Middle frontal gyrus (tissue), 1 donor: Measurements from ENCODE around the gene PGM3.

ENCODE experiments used
- DNase-seq: peaks from one replicate; pipeline ENCODE4 v3.0.0-alpha.2; 2015; ENCODE audit warnings: low spot score; ENCODE audit errors: extremely low spot score

Gene PGM3

DNA sequence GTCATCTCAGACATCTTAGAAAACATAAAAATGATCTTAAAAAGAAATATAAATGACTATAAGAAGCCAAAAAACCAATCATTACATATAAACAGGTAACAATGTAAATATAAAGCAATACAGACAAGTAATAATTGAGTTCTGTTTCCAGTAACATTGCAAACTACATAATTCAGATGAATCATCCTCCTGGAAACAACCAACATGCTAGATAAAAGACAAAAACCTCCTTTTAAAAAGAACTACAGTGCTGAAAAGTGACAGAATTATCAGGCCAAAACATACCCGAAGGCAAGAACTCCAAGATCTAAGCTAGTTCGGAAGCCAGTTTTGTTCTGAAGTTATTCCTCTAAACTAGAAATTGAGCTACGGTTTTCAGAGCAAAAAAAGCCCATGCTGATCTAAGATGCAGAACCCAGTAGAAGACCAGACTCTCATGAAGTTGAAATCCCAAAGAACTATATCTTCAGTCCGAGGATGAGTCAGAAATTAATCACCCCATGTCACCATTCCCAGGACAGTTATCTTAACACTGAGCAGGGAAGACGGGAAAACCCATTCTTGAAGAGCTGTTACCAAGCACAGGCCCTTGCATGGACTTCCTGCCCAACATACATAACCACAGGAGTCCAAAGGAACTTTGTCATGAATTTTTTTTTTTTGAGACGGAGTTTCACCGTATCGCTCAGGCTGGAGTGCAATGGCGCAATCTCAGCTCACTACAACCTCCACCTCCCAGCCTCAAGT lies 9.8 kb downstream of the PGM3 start:
- DNase-seq, result no peak

DNA sequence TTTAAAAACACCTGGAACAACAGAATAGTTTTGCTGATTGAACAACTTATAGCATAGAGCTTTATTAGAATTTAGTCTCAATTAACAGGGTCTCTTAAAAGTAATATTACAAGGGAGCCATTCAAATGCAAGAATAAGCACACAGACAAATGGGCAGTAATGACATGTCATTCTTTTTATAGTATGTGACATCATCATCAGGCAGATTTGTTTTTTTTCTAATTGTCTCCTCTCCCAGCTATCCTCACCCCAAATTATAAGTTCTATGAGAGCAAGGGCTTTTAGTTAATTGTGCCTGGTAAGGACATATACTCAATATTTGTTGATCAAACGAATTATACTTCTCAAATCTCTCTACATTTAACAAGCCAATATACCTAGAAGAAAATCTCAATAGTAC lies 11.0 kb downstream of the PGM3 start:
- no peak for DNase-seq

DNA sequence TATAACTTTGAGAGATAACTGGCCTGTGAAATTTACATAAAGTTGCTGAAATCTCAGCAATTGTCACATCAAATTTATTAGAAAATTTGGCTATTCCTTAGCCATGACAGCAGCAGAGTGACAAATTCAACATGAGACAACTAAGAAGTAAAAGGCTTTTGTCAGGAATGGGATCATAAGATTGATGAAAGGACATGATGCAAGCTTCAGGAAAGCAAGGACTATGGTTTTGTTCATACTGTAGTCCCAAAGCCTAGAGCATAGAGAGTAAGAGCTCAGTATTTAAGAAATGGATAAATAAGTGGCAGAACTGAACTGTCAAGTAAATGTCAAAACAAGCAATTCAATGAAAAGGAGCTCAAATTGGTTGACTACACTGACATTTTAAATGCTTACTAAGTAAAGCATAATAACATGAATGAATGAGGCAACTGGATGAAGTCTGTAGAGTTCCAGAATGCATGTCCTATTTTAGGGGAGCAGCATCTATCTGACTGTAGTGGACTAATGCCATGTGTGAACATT lies 12.6 kb downstream of the PGM3 start:
- no peak for DNase-seq

GRCh38 chr6:83176246-83176645 lies 16.8 kb downstream of the PGM3 start:
- no peak for DNase-seq

GRCh38 chr6:83169511-83169910 lies 23.6 kb downstream of the PGM3 start:
- no peak for DNase-seq

GRCh38 chr6:83169106-83169505 lies 24.0 kb downstream of the PGM3 start:
- DNase-seq, result no peak

DNA sequence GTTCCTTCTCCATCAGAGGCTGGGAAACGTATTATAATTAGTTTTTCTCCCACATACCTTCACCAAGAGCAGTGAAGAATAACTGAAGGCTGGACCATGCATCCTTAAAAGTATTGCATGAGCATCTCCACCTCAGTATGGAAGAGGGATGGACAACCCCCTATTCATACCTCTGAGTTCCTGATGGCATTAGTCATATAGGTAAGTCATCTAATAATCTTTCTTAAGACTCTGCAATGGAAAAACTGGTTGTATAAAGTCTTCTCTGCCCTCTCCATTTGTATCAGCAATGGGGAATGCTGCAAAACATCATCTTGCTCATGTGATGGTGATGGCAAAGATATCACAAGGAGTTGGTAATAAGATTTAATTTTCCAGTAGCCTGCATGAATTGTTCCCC lies 24.5 kb downstream of the PGM3 start:
- no peak for DNase-seq

DNA sequence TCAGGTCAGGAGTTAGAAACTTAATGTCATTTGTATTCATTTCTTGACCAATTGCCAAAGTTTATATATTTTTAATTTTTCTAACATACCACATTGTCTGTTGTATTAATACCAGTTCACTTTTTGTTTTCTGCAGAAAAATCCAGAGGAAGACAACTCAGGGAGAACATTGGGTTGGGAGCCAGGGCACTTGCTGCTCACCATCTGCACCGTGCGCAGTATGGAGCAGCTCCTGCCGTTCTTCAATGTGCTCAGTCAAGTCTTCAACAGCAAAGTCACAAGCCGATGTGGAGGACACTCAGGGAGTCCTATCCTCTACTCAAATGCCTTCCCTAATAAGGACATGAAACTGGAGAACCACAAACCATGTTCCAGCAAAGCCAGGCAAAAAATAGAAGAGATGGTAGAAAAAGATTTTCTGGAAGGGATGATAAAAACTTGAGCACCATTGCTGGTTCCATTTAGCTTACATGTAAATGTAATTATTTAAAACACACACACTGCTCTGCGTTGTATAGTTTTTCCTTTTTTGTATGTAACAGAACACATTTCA lies 25.3 kb downstream of the PGM3 start:
- no peak for DNase-seq

GRCh38 chr6:83160167-83160566 lies 32.9 kb downstream of the PGM3 start:
- no peak for DNase-seq

- no peak for DNase-seq
Observed at GRCh38 chr6:83155794-83156193, 37.3 kb downstream of the PGM3 start.

- DNase-seq, result no peak
Observed at GRCh38 chr6:83153883-83154521, 39.1 kb downstream of the PGM3 start.

- DNase-seq, result no peak
Observed at GRCh38 chr6:83152913-83153312, 40.2 kb downstream of the PGM3 start.

DNA sequence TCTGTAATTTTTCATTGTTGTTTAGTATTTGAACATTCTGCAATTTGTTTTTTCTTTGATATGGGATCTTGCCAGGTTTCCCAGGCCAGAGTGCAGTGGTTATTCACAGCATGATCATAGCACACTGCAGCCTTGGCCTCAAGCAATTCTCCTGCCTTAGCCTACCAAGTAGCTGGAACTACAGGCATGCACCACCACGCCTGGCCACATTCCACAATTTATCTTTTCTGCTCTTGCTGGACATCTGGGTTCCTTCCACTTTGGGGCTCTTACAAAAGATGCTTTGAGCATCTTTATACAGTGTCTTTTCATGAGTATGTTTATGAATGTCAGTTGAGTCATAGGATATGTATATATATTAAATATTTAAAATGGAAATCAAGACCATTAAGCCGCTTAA lies 42.0 kb downstream of the PGM3 start:
- no peak for DNase-seq

DNA sequence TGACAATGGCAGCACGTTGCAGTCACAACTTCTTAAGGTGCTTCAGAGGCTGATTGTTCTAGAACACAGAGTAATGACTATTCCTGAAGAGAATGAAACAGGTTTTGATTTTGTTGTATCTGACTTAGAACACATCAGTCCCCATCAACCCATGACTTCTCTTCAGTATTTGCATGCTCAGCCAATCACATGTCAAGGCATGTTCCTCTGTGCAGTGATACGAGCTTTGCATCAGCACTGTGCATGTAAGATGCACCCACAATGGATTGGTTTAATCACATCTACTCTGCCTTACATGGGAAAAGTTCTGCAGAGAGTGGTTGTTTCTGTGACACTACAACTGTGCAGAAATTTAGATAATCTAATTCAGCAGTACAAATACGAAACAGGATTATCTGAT lies 54.3 kb downstream of the PGM3 start:
- no peak for DNase-seq

- no peak for DNase-seq
Observed at GRCh38 chr6:83138118-83138722, 54.8 kb downstream of the PGM3 start.

GRCh38 chr6:83132121-83132520 lies 60.9 kb downstream of the PGM3 start:
- no peak for DNase-seq

DNA sequence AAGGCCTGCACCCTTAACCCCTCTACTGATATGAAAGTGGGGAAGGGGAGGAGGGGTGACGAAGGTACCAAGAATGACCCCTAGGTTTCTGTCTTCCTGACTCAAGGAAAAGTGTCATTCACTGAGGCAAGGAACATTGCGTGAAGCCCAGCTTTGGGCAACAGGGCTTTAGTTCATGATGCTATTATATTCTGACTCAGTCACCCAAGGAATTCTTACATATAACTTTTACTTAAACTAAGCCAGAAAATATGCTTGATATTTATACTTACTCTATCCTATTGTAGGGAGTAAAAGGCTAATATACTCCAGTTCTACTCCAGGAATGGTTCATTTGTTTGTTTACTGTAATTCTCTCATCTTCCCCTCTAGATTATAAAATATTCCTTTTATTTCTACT lies 65.1 kb downstream of the PGM3 start:
- DNase-seq, result no peak

GRCh38 chr6:83127258-83127657 lies 65.8 kb downstream of the PGM3 start:
- DNase-seq, result no peak

DNA sequence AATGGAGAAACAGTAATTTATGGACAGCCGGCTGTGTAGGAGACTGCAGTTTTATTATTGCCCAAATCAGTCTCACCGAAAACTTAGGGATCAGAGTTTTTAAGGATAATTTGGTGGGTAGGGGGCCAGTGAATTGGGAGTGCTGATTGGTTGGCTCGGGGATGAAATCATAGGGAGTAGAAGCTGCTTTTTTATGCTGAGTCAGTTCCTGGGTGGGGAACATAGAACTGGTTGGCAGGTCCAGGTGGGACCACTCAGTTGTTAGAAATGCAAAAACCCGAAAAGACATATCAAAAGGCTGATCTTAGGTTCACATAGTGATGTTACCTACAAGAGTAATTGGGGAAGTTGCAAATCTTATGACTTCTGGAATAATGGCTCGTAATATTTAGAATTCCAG lies 66.3 kb downstream of the PGM3 start:
- no peak for DNase-seq

DNA sequence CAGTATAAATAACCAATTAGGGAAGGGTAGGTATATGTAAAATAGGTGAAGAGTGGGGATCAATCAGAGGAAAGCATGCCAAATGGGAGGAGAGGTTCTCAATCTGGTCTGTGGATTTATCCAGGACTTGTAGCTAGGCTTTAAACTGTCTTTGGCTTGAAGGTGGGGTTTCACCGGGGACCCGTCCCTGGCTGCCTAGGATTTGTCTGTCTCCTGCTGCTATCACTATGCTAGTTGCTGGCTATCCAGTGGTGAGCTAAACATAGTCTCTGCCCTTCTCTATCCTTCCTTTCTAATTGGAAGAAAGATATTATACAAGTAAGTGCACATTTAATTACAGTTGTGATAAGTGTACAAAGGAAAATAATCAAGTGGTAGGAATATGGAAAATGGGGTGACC lies 66.8 kb downstream of the PGM3 start:
- DNase-seq, result no peak

GRCh38 chr6:83125425-83125824 lies 67.6 kb downstream of the PGM3 start:
- DNase-seq, result no peak

DNA sequence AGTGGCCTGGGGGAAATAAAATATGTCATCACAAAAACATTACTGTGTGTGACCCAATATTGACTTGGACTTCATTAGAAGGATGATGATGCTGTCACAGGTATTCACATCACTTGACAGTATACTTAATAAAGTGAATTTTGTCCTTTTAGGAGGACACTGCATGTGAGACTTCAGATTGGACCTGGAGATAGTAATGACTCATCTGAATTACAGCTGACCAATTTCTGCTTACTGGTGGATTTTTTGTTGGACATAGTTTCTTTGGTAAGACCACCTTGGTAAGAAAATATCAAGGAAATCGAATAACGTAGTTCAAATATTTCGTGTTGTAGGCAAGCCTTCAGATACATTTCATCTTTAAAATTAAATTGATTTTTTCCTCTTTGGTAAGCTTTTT lies 68.5 kb downstream of the PGM3 start:
- DNase-seq, result no peak
